Lower lobe of right lung (tissue), 2 donors: Measurements from ENCODE around the gene IFNA6. TPM values are rescaled to one million over a fixed set of nuclear protein-coding genes. Genes with fewer than 3 reads are reported as not detected.

Source experiments
- ATAC-seq, 2 donors: fragments of 200-7000 bp; cut with Tn5 transposase; one replicate each; pipeline ENCODE4 v1.9.1; 2020 to 2022; ENCODE audit warnings: mild to moderate bottlenecking in 2 of 2, moderate library complexity in 2 of 2
- DNase-seq: peaks from one replicate; pipeline ENCODE4 v3.0.0-alpha.2; 2020
- H3K27ac ChIP-seq: fragments of 200-600 bp; one replicate; pipeline ENCODE4 v1.8.0; 2022
- H3K27me3 ChIP-seq: fragments of 200-600 bp; one replicate; pipeline ENCODE4 v1.8.0; 2022; ENCODE audit warnings: low read depth
- H3K36me3 ChIP-seq: fragments of 200-600 bp; one replicate; pipeline ENCODE4 v1.8.0; 2022; ENCODE audit warnings: mild to moderate bottlenecking
- H3K4me1 ChIP-seq: fragments of 200-600 bp; one replicate; pipeline ENCODE4 v1.8.0; 2022
- H3K4me3 ChIP-seq: fragments of 200-600 bp; one replicate; pipeline ENCODE4 v1.8.0; 2022; ENCODE audit warnings: mild to moderate bottlenecking
- H3K9me3 ChIP-seq: fragments of 200-600 bp; one replicate; pipeline ENCODE4 v1.8.0; 2022
- CTCF ChIP-seq: fragments of 200-600 bp; IDR thresholded peaks from one replicate; pipeline ENCODE4 v1.8.0; 2022; ENCODE audit warnings: antibody characterized with exemption, mild to moderate bottlenecking
- intact Hi-C: fragments of 100-400 bp; cut with DNase I; formaldehyde crosslinking; loops from one replicate; pipeline ENCODE4 v1.11.0; 2022
- total RNA-seq: library from RNA; stranded (reverse); fragmentation: NEBNext Ultra II Directional; extraction: Animal tissue kit (Norgen Biotek cat#: 25700); gene quantifications from one replicate; pipeline ENCODE4 v1.2.1, GENCODE V29; 2021
- donor health status: DM: no; HTN: yes; CAD: no; lungs with severe emphysema.

IFNA6 gene
- total RNA-seq, 1 donor from 2014 or later = not detected

GRCh38 chr9:21362287-21362686 lies 11.6 kb upstream of the IFNA6 start:
- DNase-seq (no peak), ATAC-seq (no peak)
- intact Hi-C loops = no loop called here
- Histone ChIP-seq H3K9me3 (no peaks in the 10 kb centered on the region), H3K27ac (no peak overlapping the region), H3K27me3 (peaks cover 4% of the 10 kb centered on the region), H3K4me1 (no peaks in the 10 kb centered on the region), H3K36me3 (no peaks in the 10 kb centered on the region), H3K4me3 (no peak overlapping the region)
- TF ChIP-seq CTCF = no peak

DNA sequence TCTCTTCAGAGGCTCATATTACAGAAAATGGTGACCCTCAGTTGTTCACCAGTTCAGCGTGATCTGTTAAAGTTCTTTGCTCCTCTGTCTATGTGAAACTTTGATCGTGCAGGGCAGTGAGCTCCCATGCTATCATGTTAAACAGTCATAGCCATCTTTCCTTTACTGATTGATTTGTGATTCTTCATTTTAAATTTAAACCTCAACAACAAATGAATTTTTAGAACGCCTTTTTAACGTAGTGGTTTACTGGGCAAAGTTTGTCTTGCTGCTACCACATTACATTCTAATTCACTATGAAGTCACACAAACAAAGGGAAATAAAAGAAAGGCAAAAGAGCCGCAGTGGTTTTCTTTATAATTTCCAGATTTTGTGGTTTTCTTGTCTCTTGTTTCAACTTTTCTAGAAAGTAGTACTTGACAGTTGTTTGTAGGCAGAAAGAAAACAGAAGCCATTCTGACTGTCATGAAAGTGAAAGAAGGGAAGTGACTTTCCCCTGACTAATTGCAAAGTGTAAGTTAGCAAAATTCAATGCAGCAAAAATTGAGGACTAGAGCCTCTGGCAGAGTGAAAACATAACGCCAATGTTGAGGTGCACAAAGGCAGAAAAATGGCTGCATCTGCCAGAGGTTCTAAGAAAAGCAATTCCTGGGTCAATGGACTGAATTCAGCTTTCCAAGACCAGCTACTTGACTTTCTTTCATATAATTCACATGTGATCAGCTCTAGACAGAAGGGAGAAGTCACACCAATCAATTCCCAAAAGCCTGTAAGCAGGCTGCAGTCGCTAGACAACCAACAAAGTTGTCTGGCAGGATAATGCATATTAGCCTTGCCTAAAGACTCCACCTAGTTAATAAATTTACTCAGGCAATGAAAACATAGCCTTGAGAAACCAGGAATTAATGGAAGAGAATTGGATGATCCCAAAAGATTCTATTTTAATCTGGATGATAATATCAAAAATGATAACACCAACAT lies 7.1 kb upstream of the IFNA6 start:
- DNase-seq (no peak), ATAC-seq (no peak)
- no peak for TF ChIP-seq CTCF
- no peak overlapping the region for H3K4me3 ChIP-seq
- no peaks in the 10 kb centered on the region for H3K4me1 ChIP-seq
- peak overlapping the region; percentile 7 for H3K27ac ChIP-seq
- no peaks in the 10 kb centered on the region for H3K36me3 ChIP-seq
- intact Hi-C loops = no loop called here
- H3K27me3 ChIP-seq = no peaks in the 10 kb centered on the region
- H3K9me3 ChIP-seq = no peaks in the 10 kb centered on the region

GRCh38 chr9:21348430-21348970 lies 2.2 kb downstream of the IFNA6 start:
- no peak for TF ChIP-seq CTCF
- no peaks in the 10 kb centered on the region for H3K4me1 ChIP-seq
- H3K4me3 ChIP-seq = no peak overlapping the region
- ATAC-seq (no peak), DNase-seq (no peak)
- no peaks in the 10 kb centered on the region for H3K9me3 ChIP-seq
- H3K27ac ChIP-seq = no peak overlapping the region
- intact Hi-C loops = no loop called here
- no peaks in the 10 kb centered on the region for H3K36me3 ChIP-seq
- no peaks in the 10 kb centered on the region for H3K27me3 ChIP-seq

GRCh38 chr9:21340735-21341134 lies 10.0 kb downstream of the IFNA6 start:
- peaks cover 3% of the 10 kb centered on the region for H3K4me1 ChIP-seq
- no peaks in the 10 kb centered on the region for H3K9me3 ChIP-seq
- DNase-seq = no peak
- TF ChIP-seq CTCF = no peak
- no peak overlapping the region for H3K27ac ChIP-seq
- H3K27me3 ChIP-seq = no peaks in the 10 kb centered on the region
- H3K4me3 ChIP-seq = no peak overlapping the region
- H3K36me3 ChIP-seq = no peaks in the 10 kb centered on the region
- intact Hi-C loops = no loop called here
- no peak for ATAC-seq

- Histone ChIP-seq H3K27ac (no peak overlapping the region), H3K36me3 (no peaks in the 10 kb centered on the region), H3K4me1 (peaks cover 36% of the 10 kb centered on the region), H3K4me3 (no peak overlapping the region), H3K27me3 (no peaks in the 10 kb centered on the region), H3K9me3 (no peaks in the 10 kb centered on the region)
- no peak for DNase-seq
- no peak for ATAC-seq
- intact Hi-C loops = loop anchor here (10.0 kb wide), 1 partner anchor 468 kb away; the partner anchor contains the start of gene MTAP
- TF ChIP-seq CTCF = no peak
Measured at GRCh38 chr9:21336457-21336856, 14.2 kb downstream of the IFNA6 start.
